Activated T-cell treated with anti-CD3 and anti-CD28 coated beads for 1 hour (primary cell): Measurements from ENCODE around the gene AP1B1.
"Not testable (repeated sequence)": the region's sequence is repeated elsewhere in the genome, so short reads cannot be mapped to it uniquely, and the experiment has no call there.

Experiments
- DNase-seq: peaks from one replicate; pipeline ENCODE4 v3.0.0-alpha.2; 2020; ENCODE audit warnings: low read depth

AP1B1 gene

DNA sequence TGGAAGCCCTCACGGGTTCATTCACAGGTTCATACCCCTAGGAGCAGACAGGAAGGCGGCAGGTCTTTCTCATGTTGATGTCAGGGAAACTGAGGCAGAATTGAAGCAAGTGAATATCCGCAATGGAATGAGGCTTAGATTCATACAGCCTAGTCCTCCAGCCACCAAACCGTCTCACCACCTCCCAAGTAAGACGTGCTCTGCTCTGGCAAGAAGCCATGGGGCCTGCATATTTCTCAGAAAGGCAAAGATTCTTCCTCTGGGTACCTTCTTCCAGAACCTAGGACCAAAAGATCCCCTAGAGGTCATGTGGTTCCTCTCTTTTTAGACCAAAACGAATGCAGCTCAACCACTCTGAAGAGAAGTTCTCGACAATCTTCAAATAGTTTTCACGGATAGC lies 1.7 kb downstream of the AP1B1 start:
- DNase-seq, result no peak

DNA sequence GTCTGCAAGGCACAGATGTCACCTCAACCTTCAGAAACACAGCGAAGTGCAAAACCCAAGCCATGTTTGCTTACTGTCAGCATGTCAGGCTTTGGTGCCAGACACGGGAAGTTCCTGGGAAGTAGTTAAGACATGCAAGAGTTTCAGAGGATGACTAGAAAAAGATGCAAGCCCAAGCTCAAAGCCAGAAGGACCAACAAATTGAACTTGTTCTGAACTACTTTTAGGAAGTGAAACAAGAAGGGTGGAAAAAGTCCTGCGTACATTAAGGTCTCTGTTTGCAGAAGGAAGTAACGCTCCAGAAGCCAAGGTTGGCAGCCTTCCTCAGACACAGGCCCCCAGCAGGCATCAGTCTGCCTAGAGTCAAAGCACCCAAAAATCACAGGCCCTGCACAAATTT lies 2.6 kb downstream of the AP1B1 start:
- DNase-seq, result no peak

GRCh38 chr22:29385151-29385704 lies 3.1 kb downstream of the AP1B1 start:
- no peak for DNase-seq

DNA sequence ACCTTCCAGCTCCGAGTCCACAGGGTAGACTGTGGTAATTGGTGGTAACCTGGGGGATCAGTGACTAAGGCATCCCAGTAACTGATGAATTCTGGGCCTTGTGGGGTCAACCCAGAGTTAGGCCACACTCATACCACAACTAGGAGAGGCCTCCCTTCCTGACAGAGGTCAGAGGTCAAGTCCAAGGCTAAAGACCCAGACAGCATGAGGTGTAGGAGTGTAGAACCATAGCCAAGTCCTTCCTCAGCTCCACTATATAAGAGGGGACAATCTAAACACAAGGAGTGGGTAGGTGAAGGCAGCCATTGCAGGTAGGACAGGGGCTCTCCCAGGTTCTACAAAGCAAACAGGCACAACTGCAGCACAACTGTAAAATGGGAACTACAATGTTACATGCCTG lies 4.6 kb downstream of the AP1B1 start:
- DNase-seq, result no peak

GRCh38 chr22:29382580-29383302 lies 5.6 kb downstream of the AP1B1 start:
- DNase-seq, result no peak

DNA sequence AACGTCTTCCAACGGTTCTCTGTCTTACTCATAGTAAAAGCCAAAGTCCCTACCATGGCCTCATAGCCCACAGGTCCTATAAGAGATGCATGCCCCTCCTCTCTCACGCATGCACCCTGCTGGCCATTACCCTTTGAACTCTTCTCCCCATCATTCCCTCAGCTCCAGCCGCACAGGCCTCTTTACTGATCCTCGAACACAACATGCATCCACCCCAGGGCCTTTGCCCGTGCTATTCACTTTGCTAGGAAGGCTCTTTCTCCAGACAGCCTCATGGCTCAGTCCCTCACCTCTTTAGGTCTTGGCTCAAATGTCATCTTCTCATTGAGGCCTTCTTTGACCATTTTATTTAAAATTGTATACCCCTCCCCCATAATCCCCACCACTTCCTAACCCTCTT lies 7.5 kb downstream of the AP1B1 start:
- no peak for DNase-seq

GRCh38 chr22:29380032-29380781 lies 8.2 kb downstream of the AP1B1 start:
- DNase-seq, result no peak

DNA sequence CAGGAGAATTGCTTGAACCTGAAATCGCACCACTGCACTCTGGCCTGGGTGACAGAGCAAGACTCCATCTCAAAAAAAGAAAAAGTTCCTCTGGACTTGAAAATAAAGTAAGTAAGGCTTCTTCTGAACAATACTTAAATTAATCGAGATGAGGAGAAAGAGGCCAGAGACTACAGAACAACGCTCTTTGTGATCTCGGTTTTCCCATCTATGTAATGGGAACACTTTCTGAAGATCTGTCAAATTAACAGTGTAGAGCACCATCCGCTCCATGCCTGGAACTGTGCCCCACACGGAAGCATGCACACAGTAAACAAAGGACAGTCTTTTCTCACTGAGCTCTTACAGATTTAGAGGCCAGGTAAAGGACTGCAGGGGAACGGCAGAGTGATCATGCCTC lies 9.1 kb downstream of the AP1B1 start:
- DNase-seq, result no peak

GRCh38 chr22:29377979-29378378 lies 10.4 kb downstream of the AP1B1 start:
- no peak for DNase-seq

GRCh38 chr22:29376705-29377104 lies 11.7 kb downstream of the AP1B1 start:
- DNase-seq, result not testable (repeated sequence)

GRCh38 chr22:29375398-29376076 lies 12.8 kb downstream of the AP1B1 start:
- DNase-seq, result no peak

DNA sequence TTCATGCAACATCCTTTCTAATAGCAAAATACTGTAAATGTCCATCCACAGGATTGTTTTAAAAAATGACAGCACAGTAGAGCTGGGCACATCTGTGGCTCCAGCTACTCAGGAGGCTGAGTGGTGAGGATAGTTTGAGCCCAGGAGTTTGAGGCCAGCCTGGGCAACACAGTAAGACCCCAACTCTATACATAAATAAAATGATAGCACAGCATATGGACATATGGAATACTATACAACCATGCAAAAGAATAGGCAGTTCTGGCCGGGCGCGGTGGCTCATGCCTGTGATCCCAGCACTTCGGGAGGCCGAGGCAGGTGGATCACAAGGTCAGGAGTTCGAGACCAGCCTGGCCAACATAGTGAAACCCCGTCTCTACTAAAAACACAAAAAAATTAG lies 13.6 kb downstream of the AP1B1 start:
- not testable (repeated sequence) for DNase-seq

DNA sequence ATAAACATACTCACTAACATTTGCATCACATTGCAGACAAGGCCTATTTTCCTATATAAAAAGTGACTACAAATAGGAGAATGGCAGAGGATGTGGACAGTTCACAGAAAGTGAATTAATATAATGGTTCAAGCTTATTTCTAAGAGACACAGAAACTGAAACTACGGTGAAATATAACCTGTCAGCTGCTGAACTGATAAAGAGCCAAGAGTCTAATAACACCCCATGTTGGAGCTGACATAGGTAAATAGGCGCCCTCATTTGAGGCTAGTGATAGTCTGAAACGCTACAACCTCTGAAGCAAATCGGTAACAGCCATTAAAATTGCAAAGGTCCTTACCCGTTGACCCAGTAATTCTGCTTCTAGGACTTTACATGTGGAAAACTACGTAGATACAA lies 14.0 kb downstream of the AP1B1 start:
- no peak for DNase-seq

DNA sequence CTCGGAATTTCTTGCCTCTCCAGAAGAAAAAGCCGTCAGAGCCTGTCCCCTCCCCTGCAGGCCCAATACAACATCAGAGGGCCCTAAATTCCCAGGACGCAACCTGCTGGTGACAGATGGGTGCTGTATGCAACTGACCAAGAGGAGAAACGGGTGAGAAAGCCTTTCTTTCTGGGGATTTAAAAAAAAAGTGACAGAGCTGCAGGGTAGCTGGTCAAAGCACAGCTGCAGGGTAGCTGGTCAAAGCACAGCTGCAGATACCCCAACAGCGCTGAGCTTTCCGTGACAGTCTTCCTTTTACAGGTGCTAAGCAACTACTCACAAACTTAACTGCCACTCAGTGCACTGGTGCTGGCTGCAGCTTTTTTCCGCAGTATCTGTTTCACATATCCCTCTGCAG lies 17.8 kb downstream of the AP1B1 start:
- no peak for DNase-seq

DNA sequence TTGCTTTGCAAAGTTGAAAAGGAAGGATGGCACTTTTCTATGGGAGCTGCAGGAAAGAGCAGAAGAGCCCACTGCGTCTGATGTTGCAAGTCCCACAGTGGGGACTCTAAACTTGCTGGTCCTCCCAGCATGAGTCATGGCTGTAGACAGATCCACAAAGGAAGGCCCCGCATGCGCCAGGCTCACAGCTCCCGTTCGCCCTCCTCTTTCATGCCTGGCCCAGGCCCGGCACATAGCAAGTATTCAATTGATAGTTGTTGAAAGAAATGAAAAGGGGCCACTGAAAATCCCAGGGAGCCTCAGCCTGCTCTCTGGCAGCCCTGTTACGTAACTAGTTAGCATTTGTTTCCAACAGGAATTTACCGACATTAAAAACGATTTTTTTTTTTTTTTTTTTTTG lies 18.9 kb downstream of the AP1B1 start:
- DNase-seq, result no peak

GRCh38 chr22:29359469-29359868 lies 28.9 kb downstream of the AP1B1 start:
- DNase-seq, result no peak

DNA sequence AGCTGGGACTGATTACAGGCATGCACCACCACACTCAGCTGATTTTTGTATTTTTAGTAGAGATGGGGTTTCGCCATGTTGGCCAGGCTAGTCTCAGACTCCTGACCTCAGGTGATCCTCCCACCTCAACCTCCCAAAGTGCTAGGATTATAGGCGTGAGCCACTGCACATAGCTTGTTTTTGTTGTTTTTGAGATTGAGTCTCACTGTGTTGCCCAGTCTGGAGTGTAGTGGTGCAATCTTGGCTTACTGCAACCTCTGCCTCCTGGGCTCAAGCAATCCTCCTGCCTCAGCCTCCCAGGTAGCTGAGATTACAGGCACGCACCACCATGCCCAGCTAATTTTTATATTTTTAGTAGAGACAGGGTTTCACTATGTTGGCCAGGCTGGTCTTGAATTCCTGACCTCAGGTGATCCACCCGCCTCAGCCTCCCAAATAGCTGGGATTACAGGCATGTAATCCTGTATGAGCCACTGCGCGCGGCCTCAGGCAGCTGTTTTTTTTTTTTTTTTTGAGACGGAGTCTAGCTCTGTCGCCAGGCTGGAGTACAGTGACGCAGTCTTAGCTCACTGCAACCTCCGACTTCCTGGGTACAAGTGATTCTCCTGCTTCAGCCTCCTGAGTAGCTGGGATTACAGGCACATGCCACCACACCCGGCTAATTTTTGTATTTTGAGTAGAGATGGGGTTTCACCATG lies 31.0 kb downstream of the AP1B1 start:
- DNase-seq, result not testable (repeated sequence)

DNA sequence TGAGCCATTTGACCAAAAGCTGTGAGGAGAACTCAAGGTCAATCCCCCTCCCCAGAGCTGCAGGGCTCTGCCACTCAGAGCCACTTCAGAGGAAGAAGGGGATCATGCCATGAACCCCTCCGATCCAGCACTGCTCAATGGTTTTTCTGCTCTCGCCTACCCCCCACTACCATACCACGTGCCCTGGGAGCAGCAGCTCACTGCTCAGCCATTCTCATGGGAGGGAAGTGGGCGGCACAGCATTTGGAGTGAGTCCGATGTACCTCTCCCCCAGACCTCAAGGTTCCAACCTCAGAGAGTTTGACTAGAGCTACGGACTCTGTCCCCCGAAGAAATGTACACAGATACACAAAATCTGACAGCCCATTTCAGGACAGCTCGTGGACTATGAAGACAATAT lies 34.5 kb downstream of the AP1B1 start:
- no peak for DNase-seq

GRCh38 chr22:29353286-29353685 lies 35.1 kb downstream of the AP1B1 start:
- DNase-seq, result no peak

- DNase-seq, result no peak
Measured at GRCh38 chr22:29352778-29353177, 35.6 kb downstream of the AP1B1 start.

DNA sequence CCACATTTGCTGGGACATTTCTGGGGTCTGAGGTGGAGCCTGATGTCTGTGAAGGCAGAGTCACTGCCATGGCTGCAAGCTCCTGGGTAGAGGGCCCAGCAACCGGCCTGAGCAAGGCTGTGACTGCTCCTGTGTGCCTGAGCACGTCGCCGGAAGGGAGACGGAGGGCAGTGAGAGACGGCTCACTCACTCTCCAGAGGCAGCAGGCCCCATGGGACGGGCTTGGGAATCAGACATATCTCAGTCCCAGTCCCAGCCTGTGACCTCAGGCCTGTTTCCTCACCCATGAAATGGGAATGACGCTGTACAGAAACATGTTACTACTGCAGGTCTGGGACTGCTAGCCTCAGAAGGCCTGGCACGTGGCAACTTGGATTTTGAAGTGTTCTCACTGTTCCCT lies 36.5 kb downstream of the AP1B1 start:
- no peak for DNase-seq

- DNase-seq, result no peak
Measured at GRCh38 chr22:29351042-29351441, 37.3 kb downstream of the AP1B1 start.
